ENCODE data around the gene BMAL1.
"Not testable (repeated sequence)": the region's sequence is repeated elsewhere in the genome, so short reads cannot be mapped to it uniquely, and the experiment has no call there.

Gene BMAL1

DNA sequence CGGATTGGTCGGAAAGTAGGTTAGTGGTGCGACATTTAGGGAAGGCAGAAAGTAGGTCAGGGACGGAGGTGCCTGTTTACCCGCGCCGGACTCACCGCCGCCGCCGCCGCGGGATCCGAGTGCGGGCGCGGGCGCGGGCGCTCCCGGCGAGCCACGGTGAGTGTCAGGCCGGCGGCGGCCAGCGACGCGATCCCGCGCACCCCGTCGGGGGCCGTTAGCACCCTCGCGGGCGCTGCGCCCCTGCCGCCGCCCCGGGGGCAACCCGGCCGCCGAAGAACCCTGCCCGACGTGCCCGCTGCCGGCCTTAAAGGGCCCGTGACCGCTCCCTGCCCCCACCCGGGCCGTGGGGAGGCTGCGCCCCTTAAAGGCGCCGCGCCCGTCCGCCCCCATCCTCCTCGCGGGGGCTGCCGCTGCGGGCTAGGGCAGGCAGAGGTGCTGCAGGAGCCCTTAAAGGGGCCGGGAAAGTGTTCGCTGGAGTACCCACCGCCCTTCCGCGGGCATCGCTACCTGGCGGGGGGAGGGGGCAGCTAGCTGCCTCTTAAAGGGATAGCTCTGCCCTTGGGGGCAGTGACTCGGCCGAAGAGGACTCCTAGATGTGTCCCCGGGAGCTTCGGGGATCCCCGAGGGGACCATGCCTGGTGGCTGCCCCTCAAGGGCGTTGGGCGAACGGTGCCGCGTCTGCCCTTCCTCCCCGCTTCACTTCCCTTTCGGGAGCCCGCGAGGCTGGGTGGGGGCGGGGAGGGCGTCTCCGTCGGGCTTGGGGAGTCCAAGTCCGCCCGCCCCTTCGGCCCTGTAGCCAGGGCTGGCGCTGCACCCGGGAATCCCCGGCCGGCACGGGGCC lies at the start of gene BMAL1:
Gene BMAL1 (plus strand): TSS at position 23 of the 841 bp plus-strand sequence. CDS start 76,519 bp downstream, outside the sequence.
- no peak for DNase-seq (ENCODE audit: low read depth, low spot score)
- H3K27ac ChIP-seq, result peak within 1 kb of the TSS; percentile 74

- no peak for DNase-seq (ENCODE audit: low read depth, low spot score)
- H3K27ac ChIP-seq, result no peak overlapping the region
Measured at GRCh38 chr11:13228572-13228971, 49.0 kb upstream of the BMAL1 start.

- no peak for DNase-seq (ENCODE audit: low read depth, low spot score)
- no peak overlapping the region for H3K27ac ChIP-seq
Measured at GRCh38 chr11:13229136-13229535, 48.5 kb upstream of the BMAL1 start.

- no peak for DNase-seq (ENCODE audit: low read depth, low spot score)
- H3K27ac ChIP-seq, result no peak overlapping the region
Measured at GRCh38 chr11:13229711-13230318, 47.8 kb upstream of the BMAL1 start.

- H3K27ac ChIP-seq, result no peak overlapping the region
- no peak for DNase-seq (ENCODE audit: low read depth, low spot score)
Measured at GRCh38 chr11:13233173-13233745, 44.3 kb upstream of the BMAL1 start.

DNA sequence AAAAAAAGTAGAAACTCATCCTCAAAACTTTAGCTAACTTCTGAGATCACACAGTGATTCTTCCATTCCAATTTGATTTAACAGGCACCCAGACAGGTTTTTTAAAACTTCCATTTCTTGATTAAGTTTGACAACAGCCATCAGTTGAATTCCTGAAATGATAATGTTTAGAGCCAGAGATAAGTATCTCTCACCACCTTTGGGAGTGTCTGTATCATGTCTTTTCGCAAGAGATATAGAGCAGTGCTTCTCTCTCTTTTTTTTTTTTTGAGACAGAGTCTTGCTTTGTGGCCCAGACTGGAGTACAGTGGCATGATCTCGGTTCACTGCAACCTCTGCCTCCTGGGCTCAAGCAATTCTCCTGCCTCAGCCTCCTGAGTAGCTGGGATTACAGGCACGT lies 41.7 kb upstream of the BMAL1 start:
- no peak for DNase-seq (ENCODE audit: low read depth, low spot score)
- no peak overlapping the region for H3K27ac ChIP-seq

- no peak overlapping the region for H3K27ac ChIP-seq
- DNase-seq (ENCODE audit: low read depth, low spot score), result no peak
Measured at GRCh38 chr11:13236626-13237025, 41.0 kb upstream of the BMAL1 start.

- no peak for DNase-seq (ENCODE audit: low read depth, low spot score)
- H3K27ac ChIP-seq, result no peak overlapping the region
Measured at GRCh38 chr11:13237761-13238160, 39.8 kb upstream of the BMAL1 start.

DNA sequence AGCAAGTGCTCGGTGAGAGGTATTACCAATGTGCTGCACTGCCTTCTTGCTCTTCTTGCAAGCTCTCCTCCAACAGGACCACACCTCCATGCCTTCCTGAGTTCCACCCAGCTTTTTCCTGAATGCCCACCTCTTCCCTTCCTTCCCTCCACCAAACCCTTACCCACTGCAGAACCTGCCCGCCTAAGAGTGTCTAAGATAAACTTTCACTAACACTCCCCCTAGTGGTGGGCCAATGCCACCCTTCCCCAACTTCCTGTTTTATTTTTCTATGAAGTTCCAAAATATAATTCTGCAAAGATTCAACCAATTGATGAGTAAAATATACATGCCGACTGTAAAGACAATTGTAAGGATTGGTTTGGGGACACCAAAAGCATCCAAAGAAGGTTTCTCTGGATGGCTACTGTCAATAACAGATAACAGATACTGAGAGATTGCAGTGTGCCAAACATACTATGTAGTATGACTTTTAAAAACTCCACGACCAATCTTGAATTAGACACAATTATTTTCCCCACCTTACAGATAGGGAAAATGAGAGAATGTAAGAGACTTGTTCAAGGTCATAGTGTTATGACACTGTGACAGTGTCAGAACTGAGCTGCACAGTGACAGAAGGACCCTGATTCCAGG lies 38.6 kb upstream of the BMAL1 start:
- DNase-seq (ENCODE audit: low read depth, low spot score), result no peak
- no peak overlapping the region for H3K27ac ChIP-seq

GRCh38 chr11:13242564-13242963 lies 35.0 kb upstream of the BMAL1 start:
- DNase-seq (ENCODE audit: low read depth, low spot score), result no peak
- no peak overlapping the region for H3K27ac ChIP-seq

DNA sequence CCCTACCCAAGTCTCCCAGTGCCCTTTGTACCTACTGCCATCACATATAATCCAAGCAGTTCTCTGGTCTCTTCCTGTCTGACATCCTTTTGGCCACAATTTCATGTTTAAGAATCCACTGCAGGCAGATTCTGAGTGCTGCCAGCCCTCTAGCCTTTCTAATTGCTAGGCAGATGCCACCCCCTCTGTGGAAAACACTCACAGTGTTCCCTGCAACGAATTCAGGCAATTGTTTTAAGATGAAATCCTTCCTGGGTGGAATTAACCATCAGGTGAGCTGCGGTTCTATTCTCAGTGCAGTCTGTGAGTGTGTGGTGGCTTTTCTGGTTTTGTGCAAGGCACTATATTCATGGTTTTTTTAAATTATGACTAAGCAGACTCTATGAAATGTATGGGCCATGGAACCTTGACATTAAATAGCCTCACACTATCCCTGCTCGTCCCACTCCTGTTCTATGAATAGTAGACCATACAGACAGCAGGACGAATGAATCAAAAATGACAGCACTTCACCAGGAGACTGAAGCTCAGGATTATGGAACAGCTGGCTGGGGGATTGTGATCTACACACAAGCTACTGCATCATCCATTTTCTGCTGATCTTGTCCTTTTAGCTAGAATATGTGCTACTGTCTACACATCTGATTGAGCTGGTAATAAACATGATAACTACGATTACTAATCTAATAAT lies 29.8 kb upstream of the BMAL1 start:
- DNase-seq (ENCODE audit: low read depth, low spot score), result no peak
- H3K27ac ChIP-seq, result no peak overlapping the region

DNA sequence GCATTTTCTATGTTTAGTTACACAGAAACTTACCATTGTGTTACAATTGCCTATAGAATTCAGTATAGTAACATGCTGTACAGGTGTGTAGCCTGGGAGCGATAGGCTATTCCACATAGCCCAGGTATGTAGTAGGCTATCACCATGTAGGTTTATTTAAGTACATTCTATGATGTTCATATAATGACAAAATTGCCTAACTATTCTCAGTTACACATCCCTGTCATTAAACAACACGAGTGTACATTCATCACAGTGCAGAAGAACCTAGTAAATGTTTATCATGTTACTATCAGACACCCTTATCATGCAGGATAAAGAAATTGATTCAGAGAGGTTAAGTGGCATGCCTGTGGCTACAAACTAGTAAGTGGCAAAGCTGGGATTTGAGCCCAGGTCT lies 28.4 kb upstream of the BMAL1 start:
- DNase-seq (ENCODE audit: low read depth, low spot score), result no peak
- no peak overlapping the region for H3K27ac ChIP-seq

GRCh38 chr11:13249992-13250391 lies 27.6 kb upstream of the BMAL1 start:
- H3K27ac ChIP-seq, result no peak overlapping the region
- DNase-seq (ENCODE audit: low read depth, low spot score), result no peak

- no peak overlapping the region for H3K27ac ChIP-seq
- no peak for DNase-seq (ENCODE audit: low read depth, low spot score)
Measured at GRCh38 chr11:13251966-13252365, 25.6 kb upstream of the BMAL1 start.

DNA sequence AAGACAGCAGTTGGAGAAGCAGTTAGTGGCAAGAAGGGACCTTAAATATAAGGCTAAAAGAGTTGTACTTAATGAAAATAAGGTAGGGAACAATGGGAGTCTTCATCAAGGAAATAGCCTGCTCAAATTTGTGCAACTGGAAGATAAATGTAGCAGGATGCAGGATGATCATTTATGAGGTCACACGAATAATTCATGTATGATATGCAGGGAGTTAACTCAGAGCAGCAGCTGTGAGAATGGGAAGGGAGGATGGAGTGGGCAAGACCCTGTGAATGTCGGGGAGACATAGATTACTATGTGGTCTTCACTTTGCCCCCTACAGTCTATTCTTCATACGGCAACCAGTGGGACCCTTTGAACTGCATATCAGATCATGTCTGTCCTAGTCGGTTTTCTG lies 25.2 kb upstream of the BMAL1 start:
- H3K27ac ChIP-seq, result no peak overlapping the region
- no peak for DNase-seq (ENCODE audit: low read depth, low spot score)

GRCh38 chr11:13256216-13256615 lies 21.4 kb upstream of the BMAL1 start:
- peak overlapping the region; percentile 43 for H3K27ac ChIP-seq

DNA sequence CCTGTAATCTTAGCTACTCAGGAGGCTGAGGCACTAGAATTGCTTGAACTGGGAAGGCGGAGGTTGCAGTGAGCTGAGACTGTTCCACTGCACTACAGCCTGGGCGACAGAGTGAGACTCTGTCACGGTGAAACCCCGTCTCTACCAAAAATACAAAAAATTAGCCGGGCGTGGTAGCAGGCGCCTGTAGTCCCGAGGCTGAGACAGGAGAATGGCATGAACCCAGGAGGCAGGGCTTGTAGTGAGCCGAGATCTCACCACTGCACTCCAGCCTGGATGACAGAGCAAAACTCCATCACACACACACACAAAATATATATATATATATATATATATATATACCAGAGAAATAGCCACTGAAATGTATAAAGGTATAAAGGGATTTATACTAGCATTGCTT lies 19.5 kb upstream of the BMAL1 start:
- not testable (repeated sequence) for H3K27ac ChIP-seq

More at GRCh38 chr11:13256216-13256615, 21.4 kb upstream of the BMAL1 start:
- no peak for DNase-seq (ENCODE audit: low read depth, low spot score)

GRCh38 chr11:13258855-13259254 lies 18.7 kb upstream of the BMAL1 start:
- DNase-seq (ENCODE audit: low read depth, low spot score), result no peak
- H3K27ac ChIP-seq, result peak overlapping the region; percentile 99

More for the DNA sequence above, 19.5 kb upstream of the BMAL1 start:
- not testable (repeated sequence) for DNase-seq (ENCODE audit: low read depth, low spot score)

GRCh38 chr11:13259374-13259773 lies 18.2 kb upstream of the BMAL1 start:
- DNase-seq (ENCODE audit: low read depth, low spot score), result no peak
- peak overlapping the region; percentile 99 for H3K27ac ChIP-seq

Data from epithelial cell of prostate (primary cell).